Hepatocyte (in vitro differentiated cells): Measurements from ENCODE around the gene ZNF605.

Experiments used
- CTCF ChIP-seq: fragments of 200-600 bp; sonication (generic); IDR thresholded peaks from 2 replicates; pipeline ENCODE4 v1.5.1; 2016; ENCODE audit warnings: antibody characterized with exemption, mild to moderate bottlenecking; ENCODE audit not compliant: poor library complexity
- EZH2 ChIP-seq: fragments of 200-600 bp; sonication (generic); IDR thresholded peaks from 2 replicates; pipeline ENCODE4 v1.6.1; 2016; ENCODE audit warnings: antibody characterized with exemption, mild to moderate bottlenecking, borderline replicate concordance

DNA sequence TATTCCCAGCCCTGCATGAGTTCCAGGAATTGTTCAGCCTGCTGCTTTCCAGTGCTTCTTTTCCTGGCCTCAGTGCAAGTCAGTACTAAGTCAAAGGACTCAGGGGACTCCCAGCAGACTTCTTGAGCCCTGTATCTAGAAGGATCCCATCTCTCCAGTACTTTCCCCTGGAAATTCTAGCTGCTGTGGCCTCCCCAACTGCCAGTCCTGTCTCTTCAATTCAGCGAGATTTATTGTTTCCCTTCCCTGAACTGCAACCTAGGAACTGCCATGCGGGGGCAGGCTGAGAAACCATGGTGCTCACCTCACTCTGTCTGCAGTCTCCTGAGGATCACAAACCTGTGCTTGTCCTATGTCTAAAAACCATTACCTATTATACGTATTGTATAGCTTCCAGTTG is 31.8 kb downstream of the ZNF605 start:
- TF ChIP-seq EZH2 (no peak), CTCF (no peak)
